GM20000 (cell line): ENCODE data around the gene ZEB2.

ENCODE experiments used
- DNase-seq: peaks from one replicate; pipeline ENCODE4 v3.0.0; 2012; ENCODE audit warnings: low spot score
- CTCF ChIP-seq: IDR thresholded peaks from 2 replicates; pipeline ENCODE4 v1.5.1; 2012; ENCODE audit warnings: mild to moderate bottlenecking, control low read depth; ENCODE audit errors: extremely low read depth, missing control alignments

ZEB2 gene

GRCh38 chr2:144448389-144449027, 71.4 kb downstream of the ZEB2 start:
- no peak for DNase-seq
- TF ChIP-seq CTCF: no peak

- no peak for TF ChIP-seq CTCF
- no peak for DNase-seq
Observed at GRCh38 chr2:144447535-144447934, 72.4 kb downstream of the ZEB2 start.

GRCh38 chr2:144446136-144446535, 73.8 kb downstream of the ZEB2 start:
- TF ChIP-seq CTCF: no peak
- no peak for DNase-seq

- no peak for DNase-seq
- TF ChIP-seq CTCF: no peak
Observed at GRCh38 chr2:144445196-144445595, 74.7 kb downstream of the ZEB2 start.

GRCh38 chr2:144443837-144444817, 75.8 kb downstream of the ZEB2 start:
- DNase-seq: no peak

GRCh38 chr2:144441711-144442141, 78.2 kb downstream of the ZEB2 start:
- DNase-seq: no peak
- no peak for TF ChIP-seq CTCF

More at GRCh38 chr2:144443837-144444817, 75.8 kb downstream of the ZEB2 start:
- TF ChIP-seq CTCF: no peak

GRCh38 chr2:144439993-144440392, 79.9 kb downstream of the ZEB2 start:
- DNase-seq: no peak
- no peak for TF ChIP-seq CTCF
